ENCODE measurements around the gene ENO1. TPM values are rescaled to one million over a fixed set of nuclear protein-coding genes. Genes with fewer than 3 reads are reported as not detected.

ENO1 gene
- total RNA-seq, result 2,623 and 2,640 TPM in 2 replicates

DNA sequence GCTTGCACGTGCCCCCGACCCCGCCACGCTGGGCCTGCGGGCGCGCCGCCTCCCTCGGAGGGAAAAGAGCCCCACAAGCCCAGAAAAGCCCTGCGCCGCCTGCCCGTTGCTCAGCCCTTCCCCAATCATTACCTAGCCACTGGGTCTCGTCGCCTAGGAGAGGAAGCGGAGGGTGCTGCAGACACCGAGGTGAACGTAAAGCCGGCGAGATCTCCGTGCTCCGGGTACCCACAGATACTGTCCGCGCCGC is at the start of gene ENO1:
Gene ENO1 (minus strand): TSS at position 239 of the 250 bp plus-strand sequence. CDS start 3,778 bp downstream, outside the sequence.

DNA sequence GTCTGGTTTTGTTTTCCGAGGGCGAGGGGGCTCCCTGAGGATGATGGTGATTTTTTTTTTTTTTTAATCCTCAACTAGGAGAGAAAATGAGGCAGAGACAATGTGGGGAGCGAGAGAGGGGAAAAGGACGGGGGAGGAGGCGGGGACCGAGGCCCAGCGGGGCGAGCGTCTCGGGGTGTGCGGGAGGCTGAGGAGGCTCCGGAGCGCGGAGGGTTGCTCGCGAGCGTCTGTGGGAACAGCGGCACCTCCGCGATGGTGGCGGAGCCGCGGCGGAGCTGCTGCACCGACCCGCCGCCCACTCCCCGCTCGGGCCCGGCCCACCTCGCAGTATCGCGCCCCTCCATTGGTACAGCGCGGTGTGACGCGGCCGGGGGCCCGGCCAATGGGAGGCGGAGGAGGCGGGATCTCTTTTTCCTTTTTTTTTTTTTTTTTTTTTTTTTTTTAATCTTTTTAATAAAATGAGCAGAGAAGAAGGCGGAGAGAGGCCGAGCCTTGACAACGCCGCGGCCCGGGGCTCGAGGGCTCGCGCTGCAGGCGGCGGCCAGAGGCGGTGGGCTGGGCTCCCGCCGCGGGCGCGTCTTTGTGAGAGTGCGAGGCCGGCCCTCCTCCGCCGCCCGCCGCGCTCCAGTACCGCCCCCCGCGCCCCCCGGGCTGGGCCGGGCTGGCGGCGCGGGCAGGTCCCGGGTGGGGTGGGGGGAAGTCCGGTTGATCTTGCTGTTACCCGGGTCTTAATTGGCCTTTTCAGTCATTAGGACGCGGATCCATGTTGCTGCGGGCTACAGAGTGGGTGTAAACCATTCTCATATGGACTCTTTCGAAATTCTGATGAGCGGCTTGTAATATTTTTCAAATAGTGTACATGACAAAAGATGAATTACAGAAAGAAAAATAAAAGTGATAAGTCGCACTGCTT is 60.8 kb downstream of the ENO1 start, which contains the start of gene RERE:
Gene RERE (minus strand): TSS at position 229 of the 913 bp plus-strand sequence.

Small RNAs within 50 kb of the gene (small RNA-seq; reads per million reads assigned to genes)
- not detected for gene AL139415.2
- gene MIR6728, result not detected
- not detected for gene RNU6-304P

Other genes starting within 250 kb of the ENO1 start
- 27.6 and 32.1 TPM in 2 replicates for gene RERE, start 61.0 kb downstream of the ENO1 start, total RNA-seq
- gene CA6, start 67.2 kb upstream of the ENO1 start, total RNA-seq, result not detected in 2 replicates
- gene SLC2A7, start 147.7 kb upstream of the ENO1 start, total RNA-seq, result not detected in 2 replicates
- 3.1 and 14.7 TPM in 2 replicates for gene SLC2A5, start 190.9 kb upstream of the ENO1 start, total RNA-seq